Tibial artery (tissue), 4 donors: ENCODE results near the gene WDR86.

Experiments used
- DNase-seq, 2 donors: peaks; one replicate each; pipeline ENCODE4 v3.0.0-alpha.2; 2019
- H3K27ac ChIP-seq, 2 donors: fragments of 200-600 bp; sonication (generic) in 1 of 2; 1 replicate in 1 of 2; 2 replicates in 1 of 2; pipeline ENCODE4 v1.5.1; 2018 to 2019; ENCODE audit warnings: mild to moderate bottlenecking in 1 of 2
- H3K27me3 ChIP-seq, 2 donors: fragments of 200-600 bp; sonication (generic) in 1 of 2; one replicate each; pipeline versions ENCODE4 v1.5.1 to v1.6.0; 2016 to 2019
- H3K36me3 ChIP-seq, 3 donors: fragments of 200-600 bp; sonication (generic) in 2 of 3; one replicate each; pipeline ENCODE4 v1.5.1; 2016 to 2019; ENCODE audit warnings: mild to moderate bottlenecking in 2 of 3
- H3K4me1 ChIP-seq, 4 donors: fragments of 200-600 bp; sonication (generic) in 2 of 4; 1 replicate in 3 of 4; 2 replicates in 1 of 4; pipeline ENCODE4 v1.5.1; 2016 to 2019
- H3K4me3 ChIP-seq, 2 donors: fragments of 200-600 bp; sonication (generic) in 1 of 2; 1 replicate in 1 of 2; 2 replicates in 1 of 2; pipeline ENCODE4 v1.5.1; 2018 to 2019; ENCODE audit warnings: mild to moderate bottlenecking in 2 of 2
- H3K9me3 ChIP-seq, 3 donors: fragments of 200-600 bp; sonication (generic) in 1 of 3; one replicate each; pipeline ENCODE4 v1.5.1; 2016 to 2019
- CTCF ChIP-seq, 2 experiments: fragments of 200-600 bp in 1 of 2; fragments of 450-650 bp in 1 of 2; IDR thresholded peaks; one replicate each; pipeline ENCODE4 v1.5.1; 2017 to 2019; ENCODE audit warnings: antibody characterized with exemption in 2 of 2, mild to moderate bottlenecking in 1 of 2, moderate library complexity in 1 of 2
- intact Hi-C: fragments of 100-400 bp; cut with DNase I; formaldehyde crosslinking; loops from one replicate; pipeline ENCODE4 v1.15.0; 2023; ENCODE audit warnings: low total_unique reads

The WDR86 gene

GRCh38 chr7:151438864-151439601, 29.2 kb upstream of the WDR86 start:
- no peak overlapping the region for H3K4me3 ChIP-seq
- peaks cover 0 to 72% (median 60%) of the 10 kb centered on the region in 4 donors for H3K4me1 ChIP-seq
- H3K9me3 ChIP-seq: no peaks in the 10 kb centered on the region
- peak in 1 of 2 donors; percentile 58 for DNase-seq
- no peaks in the 10 kb centered on the region for H3K27me3 ChIP-seq
- H3K36me3 ChIP-seq: no peaks in the 10 kb centered on the region
- TF ChIP-seq CTCF (IDR thresholded peaks at IDR 0.05): no peak
- H3K27ac ChIP-seq: peak overlapping the region; percentile 83 to 88
- intact Hi-C loops: no loop called here

DNA sequence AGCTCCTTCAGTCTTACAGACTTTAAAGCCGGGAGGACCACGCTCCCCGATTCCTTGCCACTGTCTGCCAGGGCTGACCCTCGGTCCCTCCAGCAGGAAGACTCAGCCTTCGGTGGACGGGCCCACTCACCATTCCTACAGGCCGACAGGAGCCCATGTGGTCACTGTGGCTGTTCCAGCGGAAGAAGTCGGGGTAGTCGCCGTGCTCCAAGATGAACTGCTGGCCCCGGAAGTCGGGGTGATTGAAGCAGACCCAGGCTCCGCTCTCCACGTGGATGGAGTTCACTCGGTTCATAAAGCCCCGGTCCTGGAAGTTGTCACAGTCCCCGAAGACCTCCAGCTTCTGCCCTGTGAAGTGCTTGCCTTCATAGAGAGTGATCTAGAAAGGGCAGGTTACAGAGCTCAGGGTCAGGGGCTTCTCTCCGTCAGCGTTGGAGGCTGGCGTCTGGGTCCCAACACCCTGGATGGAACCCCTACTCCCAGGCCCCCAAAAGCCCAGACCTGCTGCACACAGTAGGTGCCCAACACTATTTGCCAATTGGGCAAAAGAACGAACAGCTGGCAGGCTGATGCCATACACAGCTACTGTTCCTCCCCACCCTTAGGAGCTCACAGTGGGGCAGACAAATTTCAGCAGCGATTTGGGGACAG, 28.2 kb upstream of the WDR86 start:
- Histone ChIP-seq H3K4me3 (no peak overlapping the region), H3K27ac (peak overlapping the region; percentile 79 to 88), H3K9me3 (no peaks in the 10 kb centered on the region), H3K27me3 (no peaks in the 10 kb centered on the region), H3K4me1 (peaks cover 0 to 75% (median 60%) of the 10 kb centered on the region in 4 donors), H3K36me3 (no peaks in the 10 kb centered on the region)
- TF ChIP-seq CTCF (IDR thresholded peaks at IDR 0.05): no peak
- peak in 1 of 2 donors; percentile 42 for DNase-seq
- intact Hi-C loops: no loop called here

GRCh38 chr7:151437159-151437553, 27.3 kb upstream of the WDR86 start:
- peak overlapping the region; percentile 79 to 88 for H3K27ac ChIP-seq
- no peaks in the 10 kb centered on the region for H3K27me3 ChIP-seq
- peaks cover 0 to 71% (median 59%) of the 10 kb centered on the region in 4 donors for H3K4me1 ChIP-seq
- H3K9me3 ChIP-seq: no peaks in the 10 kb centered on the region
- intact Hi-C loops: no loop called here
- H3K4me3 ChIP-seq: no peak overlapping the region
- no peaks in the 10 kb centered on the region for H3K36me3 ChIP-seq
- DNase-seq: no peak
- TF ChIP-seq CTCF (IDR thresholded peaks at IDR 0.05): no peak

GRCh38 chr7:151436446-151437158, 26.8 kb upstream of the WDR86 start:
- Histone ChIP-seq H3K27me3 (no peaks in the 10 kb centered on the region), H3K27ac (peak overlapping the region; percentile 79 to 88), H3K4me1 (peaks cover 0 to 66% (median 53%) of the 10 kb centered on the region in 4 donors), H3K9me3 (no peaks in the 10 kb centered on the region), H3K4me3 (no peak overlapping the region), H3K36me3 (no peaks in the 10 kb centered on the region)
- peak; percentile 68 to 84 for DNase-seq
- intact Hi-C loops: no loop called here
- TF ChIP-seq CTCF (IDR thresholded peaks at IDR 0.05): no peak

DNA sequence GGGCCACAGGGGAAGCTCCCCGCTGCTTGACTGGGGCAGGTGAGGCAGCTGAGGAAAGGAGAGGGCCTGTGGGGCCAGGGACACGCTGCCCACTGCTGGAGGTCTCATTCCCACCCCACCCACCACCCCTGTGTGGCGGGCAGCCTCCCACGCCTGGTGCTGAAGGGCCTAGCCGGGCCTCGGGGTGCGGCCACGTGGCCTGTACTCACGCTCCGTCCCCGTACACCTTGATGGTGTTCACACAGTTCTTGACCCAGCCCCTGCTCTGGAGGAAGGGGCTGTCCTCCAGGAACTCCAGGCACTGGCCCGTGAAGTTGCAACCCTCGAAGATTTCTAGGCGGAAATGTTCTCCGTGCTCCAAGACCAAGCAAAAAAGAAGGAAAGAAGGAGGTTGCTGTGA, 26.1 kb upstream of the WDR86 start:
- no peaks in the 10 kb centered on the region for H3K27me3 ChIP-seq
- no peaks in the 10 kb centered on the region for H3K9me3 ChIP-seq
- TF ChIP-seq CTCF (IDR thresholded peaks at IDR 0.05): no peak
- intact Hi-C loops: no loop called here
- peak overlapping the region; percentile 79 to 88 for H3K27ac ChIP-seq
- H3K4me1 ChIP-seq: peaks cover 0 to 59% (median 47%) of the 10 kb centered on the region in 4 donors
- no peak overlapping the region for H3K4me3 ChIP-seq
- DNase-seq: no peak
- H3K36me3 ChIP-seq: no peaks in the 10 kb centered on the region
